Measurements from ENCODE around the gene XYLB. TPM values are rescaled to one million over a fixed set of nuclear protein-coding genes. Genes with fewer than 3 reads are reported as not detected.

XYLB gene
- total RNA-seq, 1 donor from 2014 or later, result 0.43 TPM

DNA sequence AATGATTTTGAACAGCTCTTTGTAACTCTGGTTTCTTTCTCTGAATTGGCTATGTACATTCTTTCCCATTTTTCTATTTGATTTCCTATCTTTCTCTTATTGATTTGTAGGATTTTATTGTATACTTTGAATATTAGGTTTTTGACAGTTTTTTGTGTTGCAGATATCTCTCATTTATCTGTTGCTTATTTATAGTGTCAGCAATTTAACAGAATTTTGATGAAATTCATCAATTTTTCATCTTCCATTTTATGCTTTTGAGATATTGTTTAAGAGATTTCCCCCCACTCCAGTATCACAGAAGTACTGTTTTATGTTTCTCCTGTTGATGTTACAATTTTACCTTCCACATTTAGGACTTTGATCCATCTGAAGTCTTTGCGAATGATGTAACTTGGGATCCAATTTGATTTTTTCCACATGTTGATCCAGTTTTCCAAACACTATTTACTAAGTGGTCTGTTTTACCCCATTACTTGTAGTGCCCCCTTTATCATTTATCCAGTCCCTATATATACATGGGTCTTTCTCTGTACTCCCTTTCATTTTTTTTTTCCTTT, 46.1 kb downstream of the XYLB start:
- peaks cover 12 to 14% of the 10 kb centered on the region in 2 donors for H3K36me3 ChIP-seq
- intact Hi-C loops (cut with DNase I), result no loop called here
- no peak for DNase-seq (ENCODE audit: low spot score in 2 of 2)

DNA sequence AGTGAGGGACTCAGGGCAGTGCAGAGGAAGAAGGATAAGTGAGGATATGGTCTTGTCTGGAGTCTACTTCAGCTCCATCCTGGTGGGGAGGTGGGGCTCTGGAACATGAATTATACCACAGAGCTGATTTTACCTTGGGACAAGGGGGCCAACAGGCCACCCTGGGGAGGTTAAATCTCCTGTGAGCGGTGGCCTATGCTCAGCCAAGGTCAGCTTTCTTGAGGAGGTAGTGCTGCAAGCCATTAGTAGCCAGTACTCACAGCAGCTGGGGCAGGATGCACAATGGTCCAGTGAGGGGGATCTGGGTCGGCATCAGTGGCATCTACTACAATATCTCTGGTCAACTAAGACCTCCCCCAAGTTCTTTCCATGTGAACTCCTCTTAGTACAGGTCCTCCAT, 49.7 kb downstream of the XYLB start:
- DNase-seq (ENCODE audit: low spot score in 2 of 2), result no peak
- Histone ChIP-seq H3K27me3 (no peaks in the 10 kb centered on the region), H3K27ac (no peak overlapping the region), H3K4me3 (no peak overlapping the region), H3K36me3 (peaks cover 12 to 26% of the 10 kb centered on the region in 2 donors), H3K9me3 (no peaks in the 10 kb centered on the region), H3K4me1 (no peaks in the 10 kb centered on the region)
- TF ChIP-seq, protein P1, sequence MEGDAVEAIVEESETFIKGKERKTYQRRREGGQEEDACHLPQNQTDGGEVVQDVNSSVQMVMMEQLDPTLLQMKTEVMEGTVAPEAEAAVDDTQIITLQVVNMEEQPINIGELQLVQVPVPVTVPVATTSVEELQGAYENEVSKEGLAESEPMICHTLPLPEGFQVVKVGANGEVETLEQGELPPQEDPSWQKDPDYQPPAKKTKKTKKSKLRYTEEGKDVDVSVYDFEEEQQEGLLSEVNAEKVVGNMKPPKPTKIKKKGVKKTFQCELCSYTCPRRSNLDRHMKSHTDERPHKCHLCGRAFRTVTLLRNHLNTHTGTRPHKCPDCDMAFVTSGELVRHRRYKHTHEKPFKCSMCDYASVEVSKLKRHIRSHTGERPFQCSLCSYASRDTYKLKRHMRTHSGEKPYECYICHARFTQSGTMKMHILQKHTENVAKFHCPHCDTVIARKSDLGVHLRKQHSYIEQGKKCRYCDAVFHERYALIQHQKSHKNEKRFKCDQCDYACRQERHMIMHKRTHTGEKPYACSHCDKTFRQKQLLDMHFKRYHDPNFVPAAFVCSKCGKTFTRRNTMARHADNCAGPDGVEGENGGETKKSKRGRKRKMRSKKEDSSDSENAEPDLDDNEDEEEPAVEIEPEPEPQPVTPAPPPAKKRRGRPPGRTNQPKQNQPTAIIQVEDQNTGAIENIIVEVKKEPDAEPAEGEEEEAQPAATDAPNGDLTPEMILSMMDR (IDR thresholded peaks at IDR 0.05), result no peak
- intact Hi-C loops (cut with DNase I), result no loop called here

More for the DNA sequence above, 46.1 kb downstream of the XYLB start:
- H3K4me1 ChIP-seq, result no peaks in the 10 kb centered on the region
- H3K27me3 ChIP-seq, result no peaks in the 10 kb centered on the region
- TF ChIP-seq, protein P1 (IDR thresholded peaks at IDR 0.05), result no peak
- H3K27ac ChIP-seq, result no peak overlapping the region
- H3K4me3 ChIP-seq, result no peak overlapping the region
- H3K9me3 ChIP-seq, result peaks cover 0 to under 1% of the 10 kb centered on the region in 2 donors

DNA sequence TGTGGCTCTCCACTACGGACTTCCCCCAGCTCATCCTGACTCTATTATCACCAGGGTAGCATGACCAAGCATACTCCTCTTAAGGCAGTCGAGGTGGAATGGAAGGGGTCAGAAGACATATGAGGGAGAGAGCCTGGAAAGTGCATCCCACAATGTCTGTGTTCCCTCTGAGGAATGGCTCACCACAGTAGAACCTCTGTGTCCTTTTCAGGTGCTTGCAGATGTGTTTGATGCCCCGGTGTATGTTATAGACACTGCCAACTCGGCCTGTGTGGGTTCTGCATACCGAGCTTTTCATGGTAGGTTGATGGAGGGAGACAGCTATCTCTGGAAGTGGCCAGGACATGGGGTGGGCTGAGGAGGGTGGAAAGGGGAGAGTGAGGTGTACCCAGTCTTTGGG, 50.3 kb downstream of the XYLB start:
- intact Hi-C loops (cut with DNase I), result no loop called here
- Histone ChIP-seq H3K9me3 (no peaks in the 10 kb centered on the region), H3K4me1 (no peaks in the 10 kb centered on the region), H3K27me3 (no peaks in the 10 kb centered on the region), H3K36me3 (peaks cover 16 to 32% of the 10 kb centered on the region in 2 donors), H3K4me3 (no peak overlapping the region), H3K27ac (no peak overlapping the region)
- no peak for DNase-seq (ENCODE audit: low spot score in 2 of 2)
- TF ChIP-seq, protein P1 (IDR thresholded peaks at IDR 0.05), result no peak

DNA sequence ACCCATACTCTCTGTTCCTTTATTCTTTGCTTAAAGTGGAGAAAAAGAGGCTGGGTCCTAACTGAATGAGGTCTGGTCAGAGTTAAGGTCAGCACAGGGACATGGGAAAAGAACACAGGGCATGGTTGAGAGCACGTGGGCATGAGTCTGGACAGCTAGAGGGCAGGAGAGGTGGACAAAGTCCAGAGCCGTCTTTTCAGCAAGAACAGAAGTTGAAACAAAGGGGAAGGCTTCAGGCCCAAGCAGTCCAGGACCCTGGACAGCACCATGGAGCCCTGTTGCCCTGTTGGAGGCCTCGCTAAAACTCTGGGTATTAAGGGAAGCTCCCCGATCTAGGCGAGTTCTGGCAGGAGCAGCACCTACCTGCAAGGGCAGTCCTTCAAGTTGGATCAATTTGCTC, 50.7 kb downstream of the XYLB start:
- peaks cover 20 to 37% of the 10 kb centered on the region in 2 donors for H3K36me3 ChIP-seq
- TF ChIP-seq, protein P1 (IDR thresholded peaks at IDR 0.05), result no peak
- no peaks in the 10 kb centered on the region for H3K9me3 ChIP-seq
- H3K27me3 ChIP-seq, result no peaks in the 10 kb centered on the region
- H3K4me3 ChIP-seq, result no peak overlapping the region
- no peaks in the 10 kb centered on the region for H3K4me1 ChIP-seq
- DNase-seq (ENCODE audit: low spot score in 2 of 2), result no peak
- no peak overlapping the region for H3K27ac ChIP-seq
- intact Hi-C loops (cut with DNase I), result no loop called here

DNA sequence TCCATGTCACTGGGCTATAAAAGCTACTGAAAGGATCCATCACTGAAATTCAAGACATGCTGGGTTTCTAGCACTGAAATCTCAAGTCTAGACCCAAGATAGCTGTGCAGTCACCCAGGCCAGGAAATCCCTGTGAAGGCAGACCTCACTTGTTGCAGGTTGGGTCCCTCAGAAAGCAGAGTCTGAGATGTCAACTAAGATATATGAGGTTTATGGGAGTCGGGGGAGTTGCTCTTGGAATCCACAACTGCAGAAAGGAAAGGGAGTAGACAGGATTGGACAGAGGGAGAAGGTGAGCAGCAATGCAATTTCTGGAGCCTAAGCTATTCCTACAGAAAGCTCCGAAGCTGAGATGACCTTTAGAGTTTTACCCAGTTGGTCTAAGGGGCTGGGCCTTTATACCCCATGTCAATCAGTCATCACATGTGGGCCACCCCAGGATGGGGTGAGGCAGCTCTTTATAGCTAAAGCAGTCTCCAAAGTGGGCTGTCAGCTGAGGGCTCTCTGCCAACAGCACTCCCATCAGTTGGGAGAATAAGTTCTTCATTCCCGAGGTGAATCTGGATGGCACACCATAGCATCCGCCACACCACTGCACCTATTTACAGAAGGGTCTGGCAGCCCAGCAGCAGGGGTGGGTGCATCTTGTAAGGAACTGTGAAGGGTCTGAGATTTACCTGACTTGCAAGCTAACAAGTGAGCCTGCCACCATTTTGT, 54.8 kb downstream of the XYLB start:
- intact Hi-C loops (cut with DNase I), result no loop called here
- H3K4me3 ChIP-seq, result no peak overlapping the region
- H3K36me3 ChIP-seq, result peaks cover 10 to 50% of the 10 kb centered on the region in 2 donors
- no peaks in the 10 kb centered on the region for H3K27me3 ChIP-seq
- TF ChIP-seq, protein P1 (IDR thresholded peaks at IDR 0.05), result no peak
- no peak overlapping the region for H3K27ac ChIP-seq
- no peaks in the 10 kb centered on the region for H3K4me1 ChIP-seq
- DNase-seq (ENCODE audit: low spot score in 2 of 2), result no peak
- H3K9me3 ChIP-seq, result no peaks in the 10 kb centered on the region

Data from ascending aorta (tissue), 2 donors.